NCI-H524 treated with DMSO at 0.1 percent for 48 hours (cell line): Measurements from ENCODE around the gene ANTXR1.

Experiments used
- DNase-seq: peaks from one replicate; lab custom pipeline; 2025; lab: John Stamatoyannopoulos, UW

ANTXR1 gene

DNA sequence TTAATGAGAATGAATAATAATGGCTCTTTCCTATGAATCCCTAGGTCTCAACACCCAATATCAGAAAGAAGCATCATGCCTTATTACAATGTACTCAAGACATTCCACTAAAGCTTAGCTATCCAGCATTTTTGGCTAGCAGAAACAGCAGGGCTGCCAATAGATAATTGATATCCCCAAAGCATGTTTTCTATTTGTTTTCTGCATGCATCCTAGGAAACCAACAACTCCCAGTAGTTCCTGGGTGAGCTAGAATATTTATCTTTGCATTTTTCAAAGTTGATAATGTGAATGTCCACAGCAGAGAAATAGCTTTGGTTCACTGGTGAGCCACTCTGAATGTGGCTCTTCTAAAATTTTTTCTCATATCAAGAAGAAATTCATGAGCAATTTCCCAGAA, 5.8 kb upstream of the ANTXR1 start:
- DNase-seq, result no peak

DNA sequence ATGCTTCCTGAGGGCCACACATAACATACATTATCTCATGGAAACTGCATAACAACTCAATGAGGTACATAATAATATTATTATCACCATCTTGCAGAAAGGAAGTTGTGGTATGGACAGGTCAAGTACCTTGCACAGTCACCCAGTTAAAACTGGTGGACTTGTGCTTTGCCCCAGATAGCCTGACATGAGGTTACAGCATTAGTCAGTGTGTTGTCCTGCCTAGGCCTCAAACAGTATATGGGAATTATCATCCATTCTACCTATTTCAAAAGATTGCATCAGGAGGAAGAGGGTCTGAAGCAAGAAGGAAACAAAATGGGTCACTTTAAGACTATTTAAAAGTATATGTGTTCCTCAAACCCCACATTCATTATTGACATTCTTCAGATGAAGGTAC, 5.4 kb upstream of the ANTXR1 start:
- DNase-seq, result no peak

DNA sequence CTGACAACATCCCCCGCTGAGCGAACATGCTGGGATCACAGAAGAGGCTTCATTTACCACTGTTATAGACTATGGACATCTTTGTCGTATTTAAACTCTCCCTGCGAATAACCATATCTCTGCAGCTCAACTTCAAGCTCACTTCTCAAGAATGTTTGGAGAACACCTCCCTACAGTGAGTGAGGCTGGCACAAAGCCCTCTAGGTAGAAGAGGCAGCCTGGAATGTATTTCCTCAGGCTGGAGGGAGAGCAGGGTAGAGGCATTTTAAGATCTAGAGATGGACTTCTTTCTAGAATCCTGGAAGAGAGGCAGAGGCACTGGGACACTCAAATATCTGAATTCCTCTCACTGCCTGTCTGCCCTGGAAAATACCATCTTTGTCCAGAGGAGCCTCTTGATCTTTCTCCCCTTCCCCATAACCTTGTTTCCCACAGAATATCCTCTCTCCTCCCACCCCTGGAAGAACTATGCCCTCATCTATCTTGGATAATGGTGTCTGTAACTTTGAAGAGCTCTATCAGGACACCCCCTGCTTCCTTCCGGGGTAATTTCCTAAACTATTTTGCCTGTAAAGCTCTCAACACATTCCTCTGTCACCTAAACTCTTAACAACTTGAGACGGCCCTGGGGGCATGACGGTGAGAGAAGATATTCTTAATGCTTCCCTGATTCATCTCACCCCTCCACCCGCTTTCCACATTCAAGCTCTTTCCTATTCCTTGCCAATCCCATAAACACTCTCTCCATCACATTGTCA, 2.4 kb upstream of the ANTXR1 start:
- no peak for DNase-seq

DNA sequence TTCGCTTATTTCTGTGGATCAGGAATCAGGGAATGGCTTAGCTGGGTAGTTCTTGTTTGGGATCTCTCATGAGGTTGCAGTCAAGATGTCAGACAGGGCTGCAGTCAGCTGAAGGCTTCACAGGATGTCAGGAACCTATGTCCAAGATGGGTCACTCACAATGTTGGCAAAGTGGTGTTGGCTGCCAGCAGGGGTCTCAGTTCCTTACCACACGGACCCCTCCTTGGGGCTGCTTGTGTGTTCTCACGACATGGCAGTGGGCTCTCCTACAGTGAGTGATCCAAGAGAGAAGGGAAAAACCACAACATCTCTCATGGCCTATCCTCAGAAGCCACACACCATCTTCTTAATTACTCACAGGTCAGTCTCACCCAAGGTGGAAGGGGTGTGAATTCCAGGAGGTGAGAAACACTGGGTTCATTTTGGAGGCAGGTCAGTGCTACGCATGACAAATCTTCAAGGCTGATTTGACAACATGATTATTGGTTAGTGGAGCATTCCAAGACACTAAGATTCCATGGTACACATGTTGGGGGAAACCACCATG, 1.3 kb upstream of the ANTXR1 start:
- DNase-seq, result no peak

DNA sequence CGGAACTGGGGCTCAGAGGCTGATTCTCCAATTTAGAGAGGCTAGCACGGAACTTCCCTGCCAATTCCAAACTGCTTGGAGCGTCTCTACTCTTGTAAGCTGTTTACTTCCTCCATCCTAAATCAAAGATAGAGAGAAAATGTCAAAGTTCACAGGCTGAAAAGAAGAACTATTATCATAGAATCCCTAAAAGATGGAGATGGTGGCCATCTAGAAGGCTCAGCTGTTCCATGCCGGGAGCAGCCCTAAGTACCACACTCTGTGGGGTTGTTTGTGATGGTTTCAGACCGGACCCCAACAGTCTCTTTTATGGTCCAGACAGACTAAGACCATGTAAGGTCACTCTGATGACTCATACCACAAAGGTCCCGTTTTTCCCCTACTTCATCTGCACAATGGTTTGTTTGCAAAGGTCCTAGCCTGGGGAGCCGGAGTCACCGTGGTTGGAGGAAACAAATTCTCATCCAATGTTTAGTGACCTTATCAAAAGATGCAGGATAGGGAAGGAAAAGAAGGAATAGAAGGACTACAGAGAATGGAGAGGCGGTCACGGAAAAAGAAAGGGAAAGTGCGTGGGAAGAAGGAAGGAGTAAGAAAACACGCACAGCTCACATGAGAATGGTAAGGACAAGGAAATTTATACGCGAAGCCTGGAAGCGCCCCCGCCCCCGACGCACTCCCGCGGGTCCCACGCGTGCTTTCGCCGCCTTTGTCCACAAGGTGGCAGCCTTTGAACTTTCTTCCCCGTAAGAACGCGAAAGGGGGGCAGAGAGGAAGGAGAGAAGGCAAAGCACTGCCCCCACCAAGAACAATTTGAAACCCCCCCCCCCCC, 453 bp upstream of the ANTXR1 start:
- peak; percentile 49 for DNase-seq

DNA sequence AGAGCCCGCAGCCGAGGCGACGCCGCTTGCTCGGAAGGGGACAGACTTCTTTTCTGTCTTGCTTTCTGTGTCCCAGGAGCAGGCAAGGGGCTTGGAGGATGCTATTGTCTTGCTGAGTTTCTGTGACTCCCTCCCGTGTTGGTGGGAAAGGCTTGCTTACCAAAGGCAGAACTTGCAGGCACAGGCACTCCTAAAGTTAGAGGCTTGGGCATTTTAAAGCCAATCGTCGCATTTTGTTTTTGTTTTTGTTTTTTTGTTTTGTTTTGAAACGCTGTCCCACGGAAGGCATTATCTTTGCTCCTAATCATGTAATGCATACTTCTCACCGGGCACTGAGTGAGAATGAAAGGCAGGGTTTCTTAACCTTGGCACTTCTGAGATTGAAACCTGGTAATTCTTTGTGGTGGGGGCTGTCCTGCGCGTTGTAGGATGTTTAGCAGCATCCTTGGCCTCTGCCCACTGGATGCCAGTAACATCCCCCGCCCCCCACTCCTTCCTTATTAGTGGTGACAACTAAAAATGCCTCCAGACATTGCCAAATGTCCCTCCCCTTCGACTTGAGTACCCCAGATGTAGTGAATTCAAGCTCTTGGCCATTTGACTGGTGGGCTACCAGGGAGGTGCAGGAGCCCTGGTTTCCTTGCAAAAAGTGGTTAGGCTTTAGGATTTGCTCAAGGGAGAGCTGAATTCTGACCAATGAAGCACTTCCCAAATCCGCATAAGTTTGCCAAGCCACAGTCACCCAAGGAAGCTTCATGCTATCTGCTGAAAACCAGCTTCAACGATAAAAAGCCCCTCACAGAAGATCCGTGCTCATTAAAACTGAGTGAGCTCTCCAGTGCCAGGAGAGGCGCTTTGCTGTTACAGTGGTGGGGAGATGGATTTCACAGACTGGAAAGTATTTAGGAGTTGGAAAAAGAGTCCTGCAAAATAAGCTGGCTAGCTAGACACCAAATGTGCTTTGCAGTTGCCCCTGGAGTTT, 1.2 kb downstream of the ANTXR1 start:
- DNase-seq, result peak; percentile 2

DNA sequence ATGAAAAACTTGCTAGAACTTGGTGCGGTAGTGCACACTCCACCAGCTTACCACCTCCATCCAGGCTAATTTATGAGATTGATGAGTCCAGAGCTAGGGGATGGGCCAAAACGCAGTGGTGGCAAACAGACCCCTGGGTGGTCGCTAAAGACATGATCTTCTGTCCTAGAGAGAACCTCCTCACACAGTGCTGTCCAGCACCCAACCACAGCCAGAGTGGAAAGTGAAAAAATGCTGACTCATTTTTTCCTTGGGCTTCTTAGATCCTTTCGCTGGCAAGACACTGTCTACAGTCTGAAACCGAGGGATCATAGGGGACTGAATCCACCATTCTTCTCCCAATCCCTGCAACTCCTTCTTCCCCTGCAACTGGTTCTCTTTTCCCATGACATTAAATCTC, 4.1 kb downstream of the ANTXR1 start:
- no peak for DNase-seq

DNA sequence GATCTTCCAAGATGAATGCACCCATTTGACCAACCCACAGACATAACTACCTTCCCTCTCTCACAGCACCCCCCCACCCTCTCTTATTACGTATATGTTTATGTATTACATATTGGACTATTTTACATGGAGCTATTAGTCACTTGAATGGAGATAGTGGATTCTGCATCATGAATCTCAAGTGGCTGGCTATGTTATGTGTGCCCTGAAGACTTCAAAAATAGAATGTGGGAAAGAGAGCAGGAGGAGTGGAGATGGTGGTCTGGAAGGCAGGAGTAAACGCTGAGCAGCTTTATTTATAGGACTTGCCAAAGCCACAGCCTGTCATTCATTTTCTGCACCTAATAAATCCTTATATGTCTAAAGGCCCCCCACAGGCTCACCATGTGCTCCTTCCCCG, 4.9 kb downstream of the ANTXR1 start:
- DNase-seq, result no peak

DNA sequence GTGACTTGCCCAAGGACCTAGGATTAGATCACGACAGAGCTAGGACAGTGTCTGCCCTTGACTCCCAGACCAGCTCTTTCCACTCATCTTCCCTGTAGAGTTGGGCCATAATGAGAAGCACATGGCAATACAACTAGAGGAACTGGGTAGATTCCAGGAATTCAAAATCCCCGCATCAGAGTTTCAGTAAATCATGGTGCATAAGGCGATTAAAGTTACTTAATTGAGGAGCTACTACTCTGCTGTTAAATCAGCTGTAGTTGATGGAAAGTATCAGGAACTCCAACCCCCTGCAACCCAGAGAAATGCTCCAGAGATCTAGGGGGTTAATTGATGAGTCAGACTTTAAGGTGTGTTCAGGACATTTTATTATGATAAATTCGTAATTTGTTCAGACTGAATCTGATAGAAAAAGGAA, 5.7 kb downstream of the ANTXR1 start:
- no peak for DNase-seq

DNA sequence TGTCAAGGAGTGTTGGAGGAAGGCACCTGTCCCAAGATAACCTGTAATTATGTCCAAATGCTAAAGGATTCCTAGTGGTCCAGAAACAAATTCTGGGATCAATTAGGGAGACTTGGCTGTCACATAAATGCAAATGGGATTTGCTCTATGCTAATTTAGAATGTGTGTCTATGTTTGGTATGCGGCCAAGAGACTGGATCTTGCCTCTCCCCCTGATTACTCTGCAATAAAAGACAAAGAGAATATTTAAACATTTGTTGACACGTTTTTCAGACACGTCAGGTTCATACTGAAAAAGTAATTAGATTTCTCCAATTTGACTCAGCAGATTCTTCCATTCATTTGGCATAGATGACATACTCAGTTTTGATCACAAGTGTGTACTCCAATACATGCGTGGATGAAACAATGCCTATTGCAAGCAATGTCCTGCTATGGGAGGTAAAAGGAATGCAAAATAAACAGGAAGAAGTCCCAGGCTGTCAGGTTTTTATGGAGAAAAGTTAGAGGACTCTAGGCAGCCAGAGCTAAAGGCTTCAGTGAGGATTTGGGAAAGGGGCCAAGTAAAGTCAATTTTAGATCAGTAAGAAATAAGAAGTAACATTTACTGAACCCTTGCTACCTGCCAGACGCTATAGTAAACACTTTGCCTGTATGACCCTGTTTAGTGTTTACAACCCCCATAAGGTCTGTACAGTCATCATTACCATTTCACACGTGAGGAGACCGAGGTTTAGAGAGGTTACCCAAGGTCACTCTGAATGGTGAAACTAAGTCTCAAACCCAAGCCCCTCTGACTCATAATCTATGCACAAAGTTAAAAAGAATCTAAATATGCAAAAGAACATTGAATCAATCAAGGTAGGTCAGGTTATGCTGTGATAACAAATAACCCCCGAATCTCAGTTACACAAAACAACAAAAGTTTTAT, 7.8 kb downstream of the ANTXR1 start:
- DNase-seq, result no peak

DNA sequence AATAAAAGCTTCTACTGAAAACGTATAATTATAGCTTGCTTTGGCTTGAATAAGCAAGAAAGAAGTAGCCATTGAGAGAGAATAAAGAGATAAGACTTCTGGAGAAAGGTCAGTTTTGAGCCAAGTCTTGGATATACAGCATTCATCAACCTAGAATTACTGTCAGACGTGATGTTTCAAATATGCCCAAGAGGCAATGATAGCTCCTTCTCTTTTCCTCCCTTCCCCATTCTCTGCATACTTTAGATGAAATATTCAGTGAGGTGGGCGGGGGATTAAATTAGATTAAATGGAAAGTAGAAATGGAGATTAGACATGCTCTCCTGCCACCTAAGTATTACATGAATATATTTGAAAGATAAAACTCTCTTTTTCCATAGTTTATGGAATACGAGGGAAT, 8.7 kb downstream of the ANTXR1 start:
- DNase-seq, result no peak

DNA sequence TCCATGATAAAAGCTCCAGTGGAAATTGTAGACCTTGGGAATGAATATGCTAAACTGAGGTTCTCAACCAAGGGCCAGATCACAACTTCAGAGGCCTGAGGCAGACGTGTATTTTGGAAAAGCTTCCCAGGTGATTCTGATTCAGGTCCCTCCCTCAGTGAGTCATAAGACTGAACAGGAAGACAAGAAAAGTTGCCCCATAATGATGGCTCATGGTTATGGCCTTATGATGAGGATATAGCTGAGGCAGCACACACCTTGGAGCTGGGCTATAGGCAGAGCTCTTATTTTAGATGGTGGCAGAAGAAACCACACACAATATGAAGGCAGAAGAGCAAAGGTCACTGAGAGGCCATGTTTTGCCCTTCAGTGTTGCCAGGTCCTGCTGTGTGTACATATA, 9.6 kb downstream of the ANTXR1 start:
- no peak for DNase-seq

DNA sequence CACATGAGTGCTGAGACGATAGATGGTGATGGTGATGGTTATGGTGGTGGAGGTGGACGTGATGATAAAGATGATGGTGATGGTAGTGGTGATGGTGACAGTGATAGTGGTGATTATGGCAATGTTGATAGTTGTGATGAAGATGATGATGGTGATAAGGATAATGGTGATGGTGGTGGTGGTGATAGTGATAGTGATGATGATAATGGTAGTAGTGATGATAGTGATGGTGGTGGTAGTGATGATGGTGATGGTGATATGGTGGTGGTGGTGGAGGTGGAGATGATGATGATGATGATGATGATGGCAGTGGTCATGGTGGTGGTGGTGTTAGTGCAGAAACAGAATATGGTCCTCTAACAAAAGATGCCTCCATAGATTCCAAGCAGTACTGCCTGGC, 10.3 kb downstream of the ANTXR1 start:
- no peak for DNase-seq

DNA sequence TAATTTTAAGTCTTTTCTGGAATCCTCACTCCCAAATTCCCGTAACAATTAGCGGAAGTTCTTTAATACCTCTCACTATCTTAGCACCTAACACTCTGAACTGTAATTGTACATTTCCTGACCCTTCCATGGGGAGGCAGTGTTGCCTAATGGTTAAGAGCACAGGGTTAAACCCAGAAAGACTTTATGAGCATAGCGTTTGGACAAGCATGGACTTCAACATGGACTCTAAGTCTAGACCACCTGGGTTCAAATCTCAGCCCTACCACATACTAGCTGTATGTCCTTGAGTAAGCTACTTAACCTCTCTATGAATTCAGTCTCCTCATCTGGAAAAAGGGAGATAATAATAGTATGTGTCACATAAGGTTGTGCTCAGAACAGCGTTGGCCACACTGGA, 13.0 kb downstream of the ANTXR1 start:
- no peak for DNase-seq

DNA sequence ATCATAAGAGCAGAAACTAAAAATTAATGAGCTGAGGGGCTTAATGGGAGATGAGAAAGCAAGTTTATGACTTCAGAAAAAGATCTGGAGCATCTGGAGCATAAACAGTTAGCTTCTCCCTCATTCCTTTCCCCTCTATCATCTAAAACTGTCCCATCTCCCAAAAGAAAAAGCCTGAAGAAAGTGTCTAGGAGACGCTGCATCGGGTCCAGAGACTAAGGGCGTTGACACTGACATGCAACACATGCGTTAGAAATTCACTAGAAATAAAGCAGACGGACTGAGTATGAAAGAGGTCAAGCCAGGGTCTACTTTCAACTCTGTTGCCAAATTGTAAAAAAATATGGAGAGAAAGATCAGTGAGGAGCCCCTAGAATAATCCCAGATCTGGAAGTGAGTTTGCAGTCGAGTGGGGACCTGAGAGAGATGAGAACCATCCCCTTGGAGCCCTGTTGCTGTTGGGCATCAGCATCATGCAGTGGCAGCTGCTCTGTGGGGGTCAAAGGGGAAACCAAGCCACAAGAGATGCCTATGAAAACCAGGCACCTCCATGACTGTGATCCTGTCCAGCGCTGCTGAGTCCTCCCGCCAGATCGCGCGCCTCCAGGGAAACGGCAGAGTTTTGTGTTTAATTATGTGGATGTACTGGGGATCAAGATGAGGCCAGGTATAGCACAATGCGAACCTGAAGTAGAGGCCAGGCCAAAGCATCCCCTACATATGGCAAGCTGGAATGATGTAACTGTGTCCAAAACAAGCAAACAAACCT, 13.9 kb downstream of the ANTXR1 start:
- no peak for DNase-seq

DNA sequence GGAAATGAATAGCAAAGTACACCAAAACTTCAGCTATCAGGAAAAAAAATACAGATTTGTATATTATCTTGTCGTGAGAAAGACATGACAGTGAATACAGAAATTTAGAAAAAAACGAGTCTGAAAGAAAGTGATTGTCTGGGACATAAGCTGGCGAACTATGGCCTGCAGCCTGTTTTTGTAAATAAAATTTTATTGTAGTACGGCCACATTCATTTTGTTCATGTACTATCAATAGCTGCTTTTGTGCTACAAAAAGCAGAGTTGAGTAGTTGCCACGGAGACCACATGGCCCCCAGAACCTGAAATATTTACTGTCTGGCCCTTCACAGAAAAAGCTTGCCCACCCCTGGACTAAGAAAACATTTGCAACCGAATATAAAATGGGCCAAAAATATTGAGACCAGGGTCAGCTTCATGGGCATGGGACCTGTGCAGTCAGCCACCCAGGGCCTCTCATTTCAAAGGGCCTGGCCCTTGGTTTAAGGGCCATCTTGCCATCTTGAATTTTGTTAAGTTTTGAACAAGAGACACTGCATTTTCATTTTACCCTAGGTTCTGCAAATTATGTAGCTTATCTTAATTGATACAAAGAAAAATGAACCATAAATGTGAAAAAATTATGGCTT, 17.9 kb downstream of the ANTXR1 start:
- no peak for DNase-seq

DNA sequence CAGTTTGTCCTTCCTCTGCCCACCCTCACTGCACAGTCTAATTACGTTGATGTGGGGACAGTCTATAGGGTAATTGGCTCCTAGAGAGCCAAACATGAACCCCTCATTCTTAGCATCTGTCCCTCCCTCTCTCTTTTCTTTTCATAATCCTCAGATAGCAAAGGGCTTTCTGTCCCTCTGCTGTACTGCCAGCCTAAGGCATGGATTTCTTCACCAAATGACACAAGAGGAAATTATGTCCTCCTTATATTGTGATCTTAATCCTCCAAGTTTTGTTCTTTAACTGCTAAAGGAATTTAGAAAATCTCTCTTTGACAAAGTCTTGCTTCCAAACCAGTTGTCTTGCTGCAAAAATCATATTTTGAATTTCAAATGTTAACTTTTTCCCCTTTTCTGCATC, 18.5 kb downstream of the ANTXR1 start:
- no peak for DNase-seq

DNA sequence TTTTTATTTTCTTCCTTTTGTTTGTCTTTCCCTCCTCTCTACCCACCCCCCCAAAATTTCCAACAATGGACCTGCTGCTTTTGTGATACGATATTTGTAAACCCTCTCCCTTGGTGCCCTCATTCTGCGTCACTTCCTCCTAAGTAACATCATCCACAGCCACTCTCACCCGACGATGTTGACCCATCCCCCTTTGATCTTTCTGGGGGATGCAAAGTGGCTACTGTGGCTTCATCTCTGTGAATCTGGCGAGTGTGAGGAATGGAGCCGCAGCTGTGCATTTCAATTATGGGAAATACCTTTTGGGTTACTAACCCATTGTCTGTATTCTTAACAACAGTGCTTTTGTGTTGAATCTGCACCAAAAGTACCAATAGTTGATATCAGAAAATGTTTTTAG, 19.4 kb downstream of the ANTXR1 start:
- no peak for DNase-seq

DNA sequence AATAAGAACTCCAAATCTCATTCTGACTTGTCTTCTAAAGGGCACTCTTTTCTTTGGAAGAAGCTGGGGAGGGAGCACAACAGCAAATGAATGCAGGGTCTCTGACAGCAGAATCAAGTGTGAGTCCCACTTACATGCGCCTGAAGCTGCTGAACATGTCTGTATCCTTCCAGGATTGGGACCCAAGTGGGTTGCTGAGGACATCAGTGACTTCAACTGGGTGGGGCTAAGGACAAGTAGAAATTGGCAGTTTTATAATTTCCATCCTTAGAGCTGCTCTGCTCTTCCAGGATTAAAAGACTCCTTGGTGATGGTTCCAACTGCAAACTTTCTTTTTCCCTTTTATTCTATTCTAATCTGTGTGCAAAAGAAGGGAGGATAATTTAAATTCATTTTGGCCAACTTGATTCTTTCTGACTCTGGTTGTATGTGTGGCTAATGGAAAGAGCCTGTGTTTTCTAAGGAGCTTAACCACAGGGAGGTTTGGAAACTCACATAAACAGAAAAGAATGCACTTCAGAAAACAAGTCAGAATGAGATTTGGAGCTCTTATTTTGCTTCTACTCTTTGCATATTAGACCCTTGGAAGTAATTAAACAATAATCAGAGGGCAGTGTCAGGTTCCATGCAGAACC, 20.6 kb downstream of the ANTXR1 start:
- no peak for DNase-seq
